T-helper 2 cell treated with Interferon-gamma antibody and Interleukin-4, amounts not matched to agents 5 μg/mL and 100 μg/mL, for 36 hours (primary cell): Measurements from ENCODE around the gene GAS2.

Source experiments
- DNase-seq: peaks from one replicate; pipeline ENCODE4 v3.0.0; 2021; ENCODE audit warnings: low spot score
- H3K27ac Mint-ChIP-seq: one replicate; pipeline ENCODE4 v1.8.0; 2021; ENCODE audit warnings: mild to moderate bottlenecking, mixed read lengths
- H3K27me3 Mint-ChIP-seq: one replicate; pipeline ENCODE4 v1.8.0; 2021; ENCODE audit warnings: low read depth, mixed read lengths
- H3K36me3 Mint-ChIP-seq: one replicate; pipeline ENCODE4 v1.8.0; 2021; ENCODE audit warnings: low read depth, mixed read lengths
- H3K4me1 Mint-ChIP-seq: one replicate; pipeline ENCODE4 v1.8.0; 2021; ENCODE audit warnings: low read depth, mixed read lengths
- H3K4me3 Mint-ChIP-seq: one replicate; pipeline ENCODE4 v1.8.0; 2022; ENCODE audit warnings: mild to moderate bottlenecking, moderate library complexity, mixed read lengths
- H3K9me3 Mint-ChIP-seq: one replicate; pipeline ENCODE4 v1.8.0; 2021; ENCODE audit warnings: mixed read lengths

GAS2 gene

GRCh38 chr11:22860241-22860640, 193.8 kb downstream of the GAS2 start, which contains the start of gene CCDC179:
CCDC179 (minus strand) TSS chr11:22860474; CDS start chr11:22860421, 53 bp downstream.
- Mint-ChIP-seq H3K27ac (no peak within 1 kb of the TSS), H3K36me3 (no peaks in the 10 kb centered on the region), H3K4me3 (no peak within 1 kb of the TSS), H3K9me3 (no peaks in the 10 kb centered on the region), H3K4me1 (no peaks in the 10 kb centered on the region), H3K27me3 (no peaks in the 10 kb centered on the region)
- DNase-seq = no peak
